A673 (cell line): ENCODE results near the gene GNAZ. TPM values are rescaled to one million over a fixed set of nuclear protein-coding genes. Genes with fewer than 3 reads are reported as not detected.

ENCODE experiments used
- BruUV-seq: library from RNA; stranded (reverse); fragments of 400-500 nt; replicated peaks from 2 replicates; lab custom pipeline; 2021; lab: Mats Ljungman, UMichigan
- CTCF ChIA-PET: fragments of 300-600 bp; sonication (Branson Sonifier 250); formaldehyde crosslinking; loops from one replicate; lab custom pipeline; 2022; ENCODE audit warnings: antibody characterized with exemption; lab: Charles Lee
- POLR2A ChIA-PET: fragments of 300-600 bp; sonication (Branson Sonifier 250); formaldehyde crosslinking; loops from one replicate; lab custom pipeline; 2022; ENCODE audit warnings: antibody characterized with exemption; ENCODE audit not compliant: low non-redundant PET; lab: Charles Lee
- DNase-seq: peaks from one replicate; pipeline ENCODE4 v3.0.0-alpha.2; 2015; ENCODE audit warnings: low spot score
- H3K27ac ChIP-seq: fragments of 200-600 bp; sonication (generic); 2 replicates; pipeline ENCODE4 v1.5.1; 2016; ENCODE audit warnings: mixed run types, low read depth, mild to moderate bottlenecking, mixed read lengths, antibody characterized with exemption, low read length; ENCODE audit not compliant: poor library complexity, severe bottlenecking
- H3K27me3 ChIP-seq: fragments of 200-600 bp; sonication (generic); replicated peaks from 2 replicates; pipeline ENCODE4 v1.6.1; 2017; ENCODE audit warnings: mixed run types, low read depth, mild to moderate bottlenecking, mixed read lengths, antibody characterized with exemption, low read length; ENCODE audit not compliant: insufficient read depth, poor library complexity
- H3K36me3 ChIP-seq: fragments of 200-600 bp; sonication (generic); 2 replicates; pipeline ENCODE4 v1.6.1; 2016; ENCODE audit warnings: mixed run types, mild to moderate bottlenecking, mixed read lengths, antibody characterized with exemption, low read length; ENCODE audit not compliant: insufficient read depth, poor library complexity, severe bottlenecking
- H3K4me1 ChIP-seq: fragments of 200-600 bp; sonication (generic); 2 replicates; pipeline ENCODE4 v1.6.1; 2017; ENCODE audit warnings: mixed run types, mild to moderate bottlenecking, mixed read lengths, antibody characterized with exemption, low read length; ENCODE audit not compliant: insufficient read depth, poor library complexity, severe bottlenecking
- H3K4me3 ChIP-seq: fragments of 200-600 bp; sonication (generic); 2 replicates; pipeline ENCODE4 v1.5.1; 2016; ENCODE audit warnings: low read depth, mixed run types, mild to moderate bottlenecking, mixed read lengths, low read length; ENCODE audit not compliant: poor library complexity, severe bottlenecking
- H3K9me3 ChIP-seq: fragments of 200-600 bp; sonication (generic); 2 replicates; pipeline ENCODE4 v1.6.1; 2016; ENCODE audit warnings: mixed run types, low read depth, mild to moderate bottlenecking, mixed read lengths, antibody characterized with exemption, low read length; ENCODE audit not compliant: poor library complexity, severe bottlenecking
- EZH2 ChIP-seq: fragments of 200-600 bp; sonication (generic); IDR thresholded peaks from 2 replicates; pipeline ENCODE4 v1.6.1; 2017; ENCODE audit warnings: borderline replicate concordance, low read depth, mild to moderate bottlenecking, mixed read lengths, antibody characterized with exemption, low read length; ENCODE audit not compliant: poor library complexity, severe bottlenecking
- intact Hi-C: fragments of 100-400 bp; cut with micrococcal nuclease; formaldehyde crosslinking; loops from one replicate; pipeline ENCODE4 v1.10.0; 2022; ENCODE audit not compliant: unreplicated experiment
- total RNA-seq: library from RNA; stranded (reverse); gene quantifications from 2 replicates; pipeline ENCODE4 v1.2.3, GENCODE V29; 2021
- TF ChIP-seq, protein P1 (sequence below): fragments of 300-800, 200-600 bp; sonication (generic); conservative IDR thresholded peaks from 2 replicates; pipeline ENCODE4 v1.5.1; 2017; ENCODE audit warnings: low read depth, mild to moderate bottlenecking, antibody characterized with exemption, low read length, moderate library complexity, mixed read lengths

The GNAZ gene
- total RNA-seq, 1 experiment from 2014 or later, result 5.1 TPM

DNA sequence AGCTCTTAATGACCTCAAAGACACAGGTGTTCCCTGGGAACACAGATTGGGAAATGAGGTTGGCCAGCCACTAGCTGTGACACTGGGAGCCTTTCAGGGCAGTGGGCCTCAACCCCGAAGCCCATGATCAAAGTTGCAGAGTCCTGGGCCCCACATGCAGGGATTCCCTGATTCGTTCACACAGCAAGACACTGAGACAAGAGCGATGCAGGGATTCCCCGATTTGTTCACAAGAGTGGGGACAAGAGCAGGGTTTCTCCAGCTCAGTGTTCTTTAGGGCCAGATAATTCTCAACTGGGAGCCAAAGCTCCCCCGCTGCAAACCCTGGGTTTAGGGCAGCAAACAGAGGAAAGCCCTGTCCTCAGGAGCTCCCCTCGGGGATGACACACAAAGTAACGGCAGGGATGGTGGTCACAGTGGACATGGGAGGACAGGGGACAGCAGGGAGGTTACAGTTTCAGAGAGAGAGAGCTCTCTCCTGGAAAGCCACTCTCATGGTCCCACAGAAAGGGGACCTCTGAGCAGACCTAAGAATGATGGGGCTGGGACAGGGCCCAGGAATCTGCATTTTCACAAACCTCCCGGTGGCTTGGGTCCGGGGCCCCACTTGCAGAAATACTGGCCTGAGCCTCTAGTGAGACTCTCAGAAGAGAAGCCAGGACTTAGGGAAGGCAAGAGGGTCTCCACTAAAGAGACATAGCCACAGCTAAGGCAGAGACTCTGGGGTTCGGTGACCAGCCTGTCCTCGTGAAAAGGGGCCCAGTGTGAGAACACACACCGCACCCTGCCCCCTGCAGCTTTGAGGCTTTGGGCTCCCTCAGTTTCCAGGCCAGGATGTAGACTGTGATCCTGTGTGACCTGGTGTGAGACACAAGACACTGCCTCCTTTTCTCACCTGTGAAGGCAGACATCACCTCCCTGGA lies 7.4 kb upstream of the GNAZ start:
- POLR2A ChIA-PET, result no interaction called here
- no TSS peak for BruUV-seq
- intact Hi-C loops, result no loop called here
- DNase-seq, result no peak
- H3K27me3 ChIP-seq, result no peaks in the 10 kb centered on the region
- H3K36me3 ChIP-seq, result no peaks in the 10 kb centered on the region
- H3K9me3 ChIP-seq, result no peaks in the 10 kb centered on the region
- H3K27ac ChIP-seq, result no peak overlapping the region
- H3K4me3 ChIP-seq, result no peak overlapping the region
- CTCF ChIA-PET, result no interaction called here
- TF ChIP-seq EZH2, result no peak
- TF ChIP-seq, protein P1, sequence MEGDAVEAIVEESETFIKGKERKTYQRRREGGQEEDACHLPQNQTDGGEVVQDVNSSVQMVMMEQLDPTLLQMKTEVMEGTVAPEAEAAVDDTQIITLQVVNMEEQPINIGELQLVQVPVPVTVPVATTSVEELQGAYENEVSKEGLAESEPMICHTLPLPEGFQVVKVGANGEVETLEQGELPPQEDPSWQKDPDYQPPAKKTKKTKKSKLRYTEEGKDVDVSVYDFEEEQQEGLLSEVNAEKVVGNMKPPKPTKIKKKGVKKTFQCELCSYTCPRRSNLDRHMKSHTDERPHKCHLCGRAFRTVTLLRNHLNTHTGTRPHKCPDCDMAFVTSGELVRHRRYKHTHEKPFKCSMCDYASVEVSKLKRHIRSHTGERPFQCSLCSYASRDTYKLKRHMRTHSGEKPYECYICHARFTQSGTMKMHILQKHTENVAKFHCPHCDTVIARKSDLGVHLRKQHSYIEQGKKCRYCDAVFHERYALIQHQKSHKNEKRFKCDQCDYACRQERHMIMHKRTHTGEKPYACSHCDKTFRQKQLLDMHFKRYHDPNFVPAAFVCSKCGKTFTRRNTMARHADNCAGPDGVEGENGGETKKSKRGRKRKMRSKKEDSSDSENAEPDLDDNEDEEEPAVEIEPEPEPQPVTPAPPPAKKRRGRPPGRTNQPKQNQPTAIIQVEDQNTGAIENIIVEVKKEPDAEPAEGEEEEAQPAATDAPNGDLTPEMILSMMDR, result no peak
- no peaks in the 10 kb centered on the region for H3K4me1 ChIP-seq

DNA sequence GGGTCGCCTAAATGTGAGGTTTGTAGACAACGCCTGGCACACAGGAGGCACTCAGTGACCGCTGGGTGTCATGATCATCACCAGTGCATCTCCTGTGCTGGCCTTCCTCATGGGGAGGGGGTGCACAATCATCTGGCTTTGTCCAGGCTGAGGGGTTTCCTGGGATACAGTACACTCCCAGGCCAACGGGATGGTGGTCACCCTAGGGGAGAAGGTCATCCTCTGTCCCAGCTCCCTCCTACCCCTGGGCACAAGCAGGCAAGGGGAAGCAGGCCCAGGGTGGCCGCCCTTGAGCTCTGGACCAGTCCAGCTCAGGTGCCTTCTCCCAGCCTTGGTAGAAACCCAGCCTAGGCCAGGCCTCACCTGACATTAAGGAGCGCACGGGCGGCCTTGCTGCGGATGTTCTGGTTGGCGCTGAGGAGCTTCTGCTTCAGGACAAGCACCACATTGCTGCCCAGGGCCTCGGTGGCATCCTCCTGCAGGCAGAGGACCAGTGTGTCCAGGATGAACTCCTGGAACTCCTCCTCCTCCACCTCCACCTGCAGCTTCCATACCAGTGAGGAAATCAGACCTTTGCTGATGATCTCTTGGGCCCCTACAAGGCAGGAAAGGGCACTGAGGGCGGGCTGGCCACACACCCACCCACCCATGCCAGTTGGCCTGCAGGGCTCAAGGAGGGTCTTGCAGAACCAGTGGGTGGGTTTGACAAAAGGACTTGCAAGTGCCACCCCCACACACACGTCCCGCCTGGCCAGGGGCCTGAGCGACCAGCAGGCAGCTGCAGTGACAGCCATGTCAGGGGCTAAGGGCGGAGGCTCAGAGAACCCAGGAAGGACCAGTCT lies 6.6 kb upstream of the GNAZ start:
- no peak for DNase-seq
- intact Hi-C loops, result no loop called here
- no peaks in the 10 kb centered on the region for H3K36me3 ChIP-seq
- no peaks in the 10 kb centered on the region for H3K27me3 ChIP-seq
- H3K4me1 ChIP-seq, result no peaks in the 10 kb centered on the region
- H3K4me3 ChIP-seq, result no peak overlapping the region
- no peak overlapping the region for H3K27ac ChIP-seq
- TF ChIP-seq, protein P1, result no peak
- TF ChIP-seq EZH2, result no peak
- POLR2A ChIA-PET, result no interaction called here
- no TSS peak for BruUV-seq
- CTCF ChIA-PET, result no interaction called here
- H3K9me3 ChIP-seq, result no peaks in the 10 kb centered on the region

DNA sequence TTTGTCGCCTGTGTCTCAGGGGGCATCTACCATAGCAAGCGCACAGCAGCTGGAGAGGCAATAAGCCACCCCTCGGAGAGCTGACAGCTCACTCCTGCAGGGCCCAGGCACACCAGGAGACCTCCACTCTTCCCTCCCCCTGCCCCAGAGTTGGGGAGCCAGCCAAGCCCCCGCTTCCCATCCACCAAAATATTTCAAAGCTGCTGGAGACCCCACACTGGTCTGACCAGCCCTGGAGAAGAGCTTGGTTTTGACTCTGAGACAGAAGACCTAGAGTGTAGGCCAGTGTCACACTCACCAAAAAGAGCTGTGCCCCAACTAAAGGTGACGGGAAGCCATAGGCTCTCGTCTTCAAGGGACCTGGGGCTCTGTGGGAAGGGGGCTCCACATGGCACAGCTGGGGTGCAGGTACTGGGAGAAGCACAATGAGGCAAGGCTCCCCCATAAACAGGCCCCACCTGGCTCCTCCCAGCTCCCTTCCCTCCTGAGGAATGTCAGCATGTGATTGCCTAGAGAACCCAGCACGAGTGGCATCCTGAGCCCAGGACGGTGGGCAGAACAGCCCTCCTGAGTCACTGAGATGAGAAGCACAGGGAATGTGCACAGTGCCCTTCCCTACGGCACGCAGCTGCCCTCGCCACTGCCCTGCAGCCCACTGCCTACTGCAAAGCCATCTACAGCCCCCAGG lies 5.8 kb upstream of the GNAZ start:
- no TSS peak for BruUV-seq
- no peaks in the 10 kb centered on the region for H3K27me3 ChIP-seq
- no peak for DNase-seq
- ChIA-PET CTCF (interaction anchor here (0.6 kb wide), 1 partner anchor 82 kb away, joined by 3 read pairs; no protein-coding TSS in a partner anchor), POLR2A (no interaction called here)
- no peak overlapping the region for H3K27ac ChIP-seq
- H3K36me3 ChIP-seq, result no peaks in the 10 kb centered on the region
- no peaks in the 10 kb centered on the region for H3K9me3 ChIP-seq
- TF ChIP-seq, protein P1, result no peak
- no peak for TF ChIP-seq EZH2
- H3K4me3 ChIP-seq, result no peak overlapping the region
- no peaks in the 10 kb centered on the region for H3K4me1 ChIP-seq
- intact Hi-C loops, result no loop called here
